ENCODE results near the gene BCL7A. TPM values are rescaled to one million over a fixed set of nuclear protein-coding genes. Genes with fewer than 3 reads are reported as not detected.
"Not testable (repeated sequence)": the region's sequence is repeated elsewhere in the genome, so short reads cannot be mapped to it uniquely, and the experiment has no call there.

The BCL7A gene
- total RNA-seq, 6 experiments from 2014 or later: 2.6 to 3.8 (median 3.4) TPM

GRCh38 chr12:122031342-122032216, 9.9 kb downstream of the BCL7A start:
- peak; percentile 86 for TF ChIP-seq CTCF (IDR thresholded peaks at IDR 0.05)
- no peak for DNase-seq
- H3K4me3 Mint-ChIP-seq: no peak overlapping the region
- no peaks in the 10 kb centered on the region for H3K9me3 Mint-ChIP-seq
- H3K27me3 Mint-ChIP-seq (ENCODE audit: insufficient read depth): no peaks in the 10 kb centered on the region
- H3K4me1 Mint-ChIP-seq (ENCODE audit: low read depth): no peaks in the 10 kb centered on the region
- no peak overlapping the region for H3K27ac Mint-ChIP-seq
- H3K36me3 Mint-ChIP-seq (ENCODE audit: low read depth): peaks cover 6% of the 10 kb centered on the region

- Mint-ChIP-seq H3K27ac (no peak overlapping the region), H3K36me3 (ENCODE audit: low read depth) (peaks cover 6% of the 10 kb centered on the region), H3K4me1 (ENCODE audit: low read depth) (no peaks in the 10 kb centered on the region), H3K4me3 (no peak overlapping the region), H3K27me3 (ENCODE audit: insufficient read depth) (no peaks in the 10 kb centered on the region), H3K9me3 (no peaks in the 10 kb centered on the region)
- no peak for DNase-seq
- TF ChIP-seq CTCF (IDR thresholded peaks at IDR 0.05): no peak
These were observed 10.9 kb downstream of the BCL7A start for GRCh38 chr12:122032580-122032979.

GRCh38 chr12:122035292-122035691, 13.6 kb downstream of the BCL7A start:
- H3K4me3 Mint-ChIP-seq: no peak overlapping the region
- peaks cover 6% of the 10 kb centered on the region for H3K36me3 Mint-ChIP-seq (ENCODE audit: low read depth)
- no peak for TF ChIP-seq CTCF (IDR thresholded peaks at IDR 0.05)
- no peak for DNase-seq
- no peak overlapping the region for H3K27ac Mint-ChIP-seq
- H3K4me1 Mint-ChIP-seq (ENCODE audit: low read depth): no peaks in the 10 kb centered on the region
- H3K27me3 Mint-ChIP-seq (ENCODE audit: insufficient read depth): no peaks in the 10 kb centered on the region
- no peaks in the 10 kb centered on the region for H3K9me3 Mint-ChIP-seq

GRCh38 chr12:122036153-122036552, 14.5 kb downstream of the BCL7A start:
- no peak overlapping the region for H3K27ac Mint-ChIP-seq
- H3K4me3 Mint-ChIP-seq: no peak overlapping the region
- H3K27me3 Mint-ChIP-seq (ENCODE audit: insufficient read depth): no peaks in the 10 kb centered on the region
- DNase-seq: no peak
- no peak for TF ChIP-seq CTCF (IDR thresholded peaks at IDR 0.05)
- H3K9me3 Mint-ChIP-seq: no peaks in the 10 kb centered on the region
- H3K36me3 Mint-ChIP-seq (ENCODE audit: low read depth): peaks cover 6% of the 10 kb centered on the region
- no peaks in the 10 kb centered on the region for H3K4me1 Mint-ChIP-seq (ENCODE audit: low read depth)

- no peak overlapping the region for H3K4me3 Mint-ChIP-seq
- no peaks in the 10 kb centered on the region for H3K9me3 Mint-ChIP-seq
- H3K4me1 Mint-ChIP-seq (ENCODE audit: low read depth): no peaks in the 10 kb centered on the region
- DNase-seq: no peak
- H3K36me3 Mint-ChIP-seq (ENCODE audit: low read depth): peaks cover 6% of the 10 kb centered on the region
- 0 out of 2 replicates have a peak overlapping the region, but pooled peaks have one; percentile 11 for H3K27ac Mint-ChIP-seq
- no peaks in the 10 kb centered on the region for H3K27me3 Mint-ChIP-seq (ENCODE audit: insufficient read depth)
- TF ChIP-seq CTCF (IDR thresholded peaks at IDR 0.05): no peak
These were observed 19.1 kb downstream of the BCL7A start for GRCh38 chr12:122040579-122041386.

- H3K4me3 Mint-ChIP-seq; H3K27me3 Mint-ChIP-seq (ENCODE audit: insufficient read depth); H3K9me3 Mint-ChIP-seq; H3K4me1 Mint-ChIP-seq (ENCODE audit: low read depth); H3K27ac Mint-ChIP-seq; DNase-seq; H3K36me3 Mint-ChIP-seq (ENCODE audit: low read depth): not testable (repeated sequence)
These were observed 19.8 kb downstream of the BCL7A start for GRCh38 chr12:122041458-122041857.

All from HFFc6 (cell line).